Pancreas (tissue), 10 donors: ENCODE data around the gene CFAP210. TPM values are rescaled to one million over a fixed set of nuclear protein-coding genes. Genes with fewer than 3 reads are reported as not detected.

Source experiments
- ATAC-seq, 4 donors: fragments of 200-7000 bp; cut with Tn5 transposase; one replicate each; pipeline versions ENCODE4 v1.8.0 to v1.9.1; 2020; ENCODE audit warnings: mild to moderate bottlenecking in 4 of 4, moderate library complexity in 4 of 4
- DNase-seq, 6 donors: peaks; one replicate each; pipeline ENCODE4 v3.0.0-alpha.2; 2020
- FAIRE-seq: peaks from 2 replicates; lab custom pipeline; 2012; peaks lifted over from hg19 to GRCh38; lab: Jason Lieb, UNC
- H3K27ac ChIP-seq, 4 donors: fragments of 200-600 bp; sonication (generic); 1 replicate in 3 of 4; 2 replicates in 1 of 4; pipeline versions ENCODE4 v1.5.0 to v1.8.0; 2020
- H3K27me3 ChIP-seq, 4 donors: fragments of 200-600 bp; one replicate each; pipeline ENCODE4 v1.8.0; 2021
- H3K36me3 ChIP-seq, 3 donors: fragments of 200-600 bp; sonication (generic) in 1 of 3; one replicate each; pipeline versions ENCODE4 v1.5.0 to v1.8.0; 2020 to 2021
- H3K4me1 ChIP-seq, 3 donors: fragments of 200-600 bp; one replicate each; pipeline ENCODE4 v1.8.0; 2021
- H3K4me3 ChIP-seq, 4 donors: fragments of 200-600 bp; sonication (generic) in 2 of 4; one replicate each; pipeline versions ENCODE4 v1.5.0 to v1.8.0; 2020 to 2021
- H3K9me3 ChIP-seq, 4 donors: fragments of 200-600 bp; one replicate each; pipeline ENCODE4 v1.8.0; 2021
- WGBS, 2 donors: extraction: QIAGEN DNeasy Blood & Tissue Kit; methylation state at CpG; one replicate each; pipeline ENCODE4 v1.1.7; 2013; 5-methylcytosine and 5-hydroxymethylcytosine counted together
- intact Hi-C, 3 donors: fragments of 100-400 bp; cut with DNase I; formaldehyde crosslinking; loops; one replicate each; pipeline versions ENCODE4 v1.11.1 to v1.14.2; 2022
- polyA plus RNA-seq, 2 donors: library from polyadenylated mRNA; stranded (reverse); fragments of 200-250 nt; gene quantifications; one replicate each; pipeline ENCODE4 v1.2.3, GENCODE V29; 2013
- total RNA-seq, 6 donors: library from RNA; stranded (reverse); fragmentation: NEBNext Ultra II Directional in 4 of 6; extraction: Animal tissue kit (Norgen Biotek cat#: 25700) in 4 of 6; gene quantifications; one replicate each; pipeline versions ENCODE4 v1.2.1 to v1.2.4, GENCODE V29; 2021 to 2023
- TF ChIP-seq, protein P1 (sequence below), 4 donors: fragments of 200-600 bp; sonication (generic) in 3 of 4; IDR thresholded peaks; one replicate each; pipeline versions ENCODE4 v1.5.0 to v1.8.0; 2021; ENCODE audit warnings: antibody characterized with exemption in 4 of 4
- donor health status: healthy with polysubstance abuse.
- donor health status: DM: no; HTN: no; CAD: no; lungs with moderate emphysema.
- donor health status: DM: no; HTN: no; CAD: no.
- donor health status: control.
- donor health status: control.
- donor health status: Bipolar disorder and iron deficiency.
- donor health status: DM: yes; HTN: yes; CAD: no.
- donor health status: DM: no; HTN: no; CAD: no.
- donor health status: DM: no; HTN: no; CAD: no.
- donor health status: DM: yes; HTN: yes; CAD: no.

CFAP210 gene
- total and polyA plus RNA-seq, 8 donors = 0.09 to 0.73 (median 0.21) TPM; not detected in 2

GRCh38 chr2:169673921-169674320, 20.3 kb downstream of the CFAP210 start:
- Histone ChIP-seq H3K36me3 (no peaks in the 10 kb centered on the region), H3K4me3 (no peak overlapping the region), H3K27me3 (no peaks in the 10 kb centered on the region), H3K4me1 (no peaks in the 10 kb centered on the region), H3K9me3 (no peaks in the 10 kb centered on the region), H3K27ac (no peak overlapping the region)
- DNase-seq (no peak), FAIRE-seq (no peak), ATAC-seq (no peak)
- TF ChIP-seq, protein P1, sequence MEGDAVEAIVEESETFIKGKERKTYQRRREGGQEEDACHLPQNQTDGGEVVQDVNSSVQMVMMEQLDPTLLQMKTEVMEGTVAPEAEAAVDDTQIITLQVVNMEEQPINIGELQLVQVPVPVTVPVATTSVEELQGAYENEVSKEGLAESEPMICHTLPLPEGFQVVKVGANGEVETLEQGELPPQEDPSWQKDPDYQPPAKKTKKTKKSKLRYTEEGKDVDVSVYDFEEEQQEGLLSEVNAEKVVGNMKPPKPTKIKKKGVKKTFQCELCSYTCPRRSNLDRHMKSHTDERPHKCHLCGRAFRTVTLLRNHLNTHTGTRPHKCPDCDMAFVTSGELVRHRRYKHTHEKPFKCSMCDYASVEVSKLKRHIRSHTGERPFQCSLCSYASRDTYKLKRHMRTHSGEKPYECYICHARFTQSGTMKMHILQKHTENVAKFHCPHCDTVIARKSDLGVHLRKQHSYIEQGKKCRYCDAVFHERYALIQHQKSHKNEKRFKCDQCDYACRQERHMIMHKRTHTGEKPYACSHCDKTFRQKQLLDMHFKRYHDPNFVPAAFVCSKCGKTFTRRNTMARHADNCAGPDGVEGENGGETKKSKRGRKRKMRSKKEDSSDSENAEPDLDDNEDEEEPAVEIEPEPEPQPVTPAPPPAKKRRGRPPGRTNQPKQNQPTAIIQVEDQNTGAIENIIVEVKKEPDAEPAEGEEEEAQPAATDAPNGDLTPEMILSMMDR (IDR thresholded peaks at IDR 0.05) = no peak
- 94 to 95% methylated on average over 2 of the region's 2 CpGs for WGBS, 2 donors
- intact Hi-C loops = loop anchor here in 1 of 3 donors (10.0 kb wide), 1 partner anchor 149 kb away; no protein-coding TSS in a partner anchor

DNA sequence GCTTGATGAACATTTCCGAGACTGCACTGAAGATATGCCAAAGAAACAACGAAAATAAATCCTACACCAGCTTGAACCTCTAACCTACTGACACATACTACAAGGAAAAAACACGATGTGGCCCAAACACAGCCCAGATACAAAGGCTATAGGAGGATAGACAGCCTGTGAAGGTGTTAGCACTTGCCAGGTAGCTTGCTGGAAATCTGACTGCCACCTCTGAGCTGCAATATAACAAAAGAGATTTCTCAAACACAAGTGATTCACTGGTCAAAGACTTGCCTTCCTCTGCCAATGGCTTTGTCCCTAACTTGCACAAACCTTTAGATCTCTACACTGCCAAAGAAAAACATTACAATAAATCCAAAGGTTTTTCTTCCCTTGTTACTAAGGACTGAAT, 21.1 kb downstream of the CFAP210 start:
- DNase-seq (no peak), ATAC-seq (no peak), FAIRE-seq (no peak)
- no peaks in the 10 kb centered on the region for H3K4me1 ChIP-seq
- H3K9me3 ChIP-seq = no peaks in the 10 kb centered on the region
- no peaks in the 10 kb centered on the region for H3K27me3 ChIP-seq
- no peaks in the 10 kb centered on the region for H3K36me3 ChIP-seq
- no peak overlapping the region for H3K4me3 ChIP-seq
- TF ChIP-seq, protein P1 (IDR thresholded peaks at IDR 0.05) = no peak
- 56 to 65% methylated on average over 3 of the region's 3 CpGs for WGBS, 2 donors
- H3K27ac ChIP-seq = no peak overlapping the region
- intact Hi-C loops = loop anchor here in 1 of 3 donors (10.0 kb wide), 1 partner anchor 148 kb away; no protein-coding TSS in a partner anchor

- no peaks in the 10 kb centered on the region for H3K9me3 ChIP-seq
- no peaks in the 10 kb centered on the region for H3K27me3 ChIP-seq
- TF ChIP-seq, protein P1 (IDR thresholded peaks at IDR 0.05) = no peak
- WGBS, 2 donors = 76 to 92% methylated on average over 6 of the region's 6 CpGs
- H3K27ac ChIP-seq = no peak overlapping the region
- no peak for ATAC-seq
- no peak overlapping the region for H3K4me3 ChIP-seq
- FAIRE-seq = no peak
- no peak for DNase-seq
- H3K36me3 ChIP-seq = no peaks in the 10 kb centered on the region
- no peaks in the 10 kb centered on the region for H3K4me1 ChIP-seq
- intact Hi-C loops = loop anchor here in 1 of 3 donors (10.0 kb wide), 1 partner anchor 148 kb away; no protein-coding TSS in a partner anchor
Measured at GRCh38 chr2:169672406-169672805, 21.8 kb downstream of the CFAP210 start.

GRCh38 chr2:169670937-169671336, 23.3 kb downstream of the CFAP210 start:
- H3K4me3 ChIP-seq = no peak overlapping the region
- FAIRE-seq (no peak), ATAC-seq (no peak), DNase-seq (no peak)
- no peaks in the 10 kb centered on the region for H3K4me1 ChIP-seq
- no peaks in the 10 kb centered on the region for H3K9me3 ChIP-seq
- no peaks in the 10 kb centered on the region for H3K27me3 ChIP-seq
- H3K27ac ChIP-seq = no peak overlapping the region
- intact Hi-C loops = loop anchor here in 1 of 3 donors (10.0 kb wide), 1 partner anchor 146 kb away; no protein-coding TSS in a partner anchor
- H3K36me3 ChIP-seq = no peaks in the 10 kb centered on the region
- TF ChIP-seq, protein P1 (IDR thresholded peaks at IDR 0.05) = no peak
- 94 to 98% methylated on average over 4 of the region's 4 CpGs for WGBS, 2 donors

DNA sequence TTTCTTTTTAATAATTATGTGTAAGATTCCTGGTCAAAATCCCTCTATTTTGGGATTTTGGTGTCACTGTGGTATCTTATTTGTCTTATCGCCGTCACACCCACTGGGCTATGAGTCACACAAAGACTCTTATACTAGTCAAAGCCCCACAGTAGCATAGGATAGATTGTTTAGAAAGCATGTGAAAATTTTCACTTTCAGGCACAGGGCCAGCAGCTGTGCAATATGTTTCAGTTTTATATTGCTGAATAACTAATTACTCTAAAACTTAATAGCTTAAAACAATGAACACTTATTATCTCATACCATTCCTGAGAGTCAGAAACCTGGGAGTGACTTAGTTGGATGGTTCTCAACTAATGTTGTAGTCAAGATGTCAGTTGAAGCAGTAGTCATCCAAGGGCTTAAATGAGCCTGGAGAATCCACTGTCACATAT, 24.0 kb downstream of the CFAP210 start:
- intact Hi-C loops = loop anchor here in 1 of 3 donors (10.0 kb wide), 1 partner anchor 145 kb away; no protein-coding TSS in a partner anchor
- H3K27ac ChIP-seq = no peak overlapping the region
- TF ChIP-seq, protein P1 (IDR thresholded peaks at IDR 0.05) = no peak
- DNase-seq (no peak), FAIRE-seq (no peak), ATAC-seq (no peak)
- no peak overlapping the region for H3K4me3 ChIP-seq
- no peaks in the 10 kb centered on the region for H3K4me1 ChIP-seq
- H3K9me3 ChIP-seq = no peaks in the 10 kb centered on the region
- no peaks in the 10 kb centered on the region for H3K36me3 ChIP-seq
- WGBS, 2 donors = 80 to 85% methylated on average over 2 of the region's 2 CpGs
- no peaks in the 10 kb centered on the region for H3K27me3 ChIP-seq
